ENCODE results near the gene NDUFV2. TPM values are rescaled to one million over a fixed set of nuclear protein-coding genes. Genes with fewer than 3 reads are reported as not detected.
A peak's percentile ranks its signal among the peaks of the same experiment; 100 is the strongest.

Gene NDUFV2
- total RNA-seq, 4 donors from 2014 or later: 251 to 386 (median 277) TPM

DNA sequence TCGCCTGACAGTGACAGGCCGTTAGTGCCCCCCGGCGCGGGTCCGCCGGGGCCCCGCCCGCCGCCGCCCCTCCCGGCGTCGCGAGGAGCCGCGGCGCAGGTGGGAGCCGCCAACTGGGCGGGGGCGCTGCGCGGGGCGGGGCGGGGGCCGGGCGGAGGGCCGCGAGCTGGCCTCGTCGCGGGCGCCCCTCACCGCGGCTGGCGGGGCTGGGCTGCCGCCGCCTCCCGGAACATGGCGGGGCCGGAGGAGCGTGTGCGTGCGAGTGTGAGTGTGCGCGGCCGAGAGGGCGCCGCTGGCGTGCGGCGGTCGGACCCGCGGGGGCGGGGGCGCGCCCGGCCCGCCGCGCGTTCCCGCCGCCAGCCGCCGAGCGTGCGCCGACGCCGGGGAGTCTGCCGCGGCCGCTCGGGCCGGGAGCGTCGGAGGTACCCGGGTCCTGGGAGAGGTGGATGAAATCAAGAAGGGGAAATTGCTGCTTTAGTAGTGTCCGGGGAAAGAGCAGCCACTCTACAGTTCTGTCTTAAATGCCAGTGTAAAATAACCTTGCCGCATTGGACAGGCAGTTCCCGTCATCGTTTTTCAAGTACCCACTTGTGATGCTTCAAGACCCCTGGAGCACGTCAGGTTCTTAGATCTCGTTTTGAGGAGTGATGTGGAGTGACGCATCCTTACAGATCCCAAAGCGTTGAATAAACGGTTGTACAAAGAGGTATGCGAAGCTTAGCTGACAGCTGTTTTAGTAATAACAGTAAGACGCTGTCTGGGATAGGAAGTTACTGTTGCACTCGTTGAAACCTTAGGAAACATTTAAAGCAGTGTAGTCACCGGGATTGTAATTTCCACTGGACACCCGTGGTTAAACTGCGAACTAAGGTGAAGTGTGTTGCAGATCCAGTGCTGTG, 34.9 kb downstream of the NDUFV2 start:
- in situ Hi-C loops (cut with MboI; ENCODE audit: low sequenced_read_pairs in 4 of 4) (loop anchor here in 1 of 4 donors (5.0 kb wide), 1 partner anchor 35 kb away; the partner anchor contains the start of gene NDUFV2), intact Hi-C loops (cut with DNase I; ENCODE audit: low total_unique reads) (loop anchor here (1.0 to 10.0 kb wide), 6 partner anchors 35 to 1903 kb away; partner anchors contain the start of genes LRRC30, MTCL1, NDUFV2 and PTPRM)
- Histone ChIP-seq H3K27me3 (no peaks in the 10 kb centered on the region), H3K4me3 (peak overlapping the region; percentile 73 to 87 (median 84)), H3K27ac (peak overlapping the region; percentile 97 to 98 (median 98)), H3K9me3 (no peaks in the 10 kb centered on the region), H3K4me1 (peaks cover 65 to 71% of the 10 kb centered on the region in 2 donors), H3K36me3 (peaks cover 0 to 19% of the 10 kb centered on the region in 2 donors)
- DNase-seq (peak; percentile 24 to 50), ATAC-seq (peak; percentile 48 to 57)
- TF ChIP-seq CTCF (IDR thresholded peaks at IDR 0.05 in 4 of 5, conservative IDR thresholded peaks at IDR 0.05 in 1 of 5) (no peak), POLR2A (IDR thresholded peaks at IDR 0.05) (peak; percentile 21 to 42)

DNA sequence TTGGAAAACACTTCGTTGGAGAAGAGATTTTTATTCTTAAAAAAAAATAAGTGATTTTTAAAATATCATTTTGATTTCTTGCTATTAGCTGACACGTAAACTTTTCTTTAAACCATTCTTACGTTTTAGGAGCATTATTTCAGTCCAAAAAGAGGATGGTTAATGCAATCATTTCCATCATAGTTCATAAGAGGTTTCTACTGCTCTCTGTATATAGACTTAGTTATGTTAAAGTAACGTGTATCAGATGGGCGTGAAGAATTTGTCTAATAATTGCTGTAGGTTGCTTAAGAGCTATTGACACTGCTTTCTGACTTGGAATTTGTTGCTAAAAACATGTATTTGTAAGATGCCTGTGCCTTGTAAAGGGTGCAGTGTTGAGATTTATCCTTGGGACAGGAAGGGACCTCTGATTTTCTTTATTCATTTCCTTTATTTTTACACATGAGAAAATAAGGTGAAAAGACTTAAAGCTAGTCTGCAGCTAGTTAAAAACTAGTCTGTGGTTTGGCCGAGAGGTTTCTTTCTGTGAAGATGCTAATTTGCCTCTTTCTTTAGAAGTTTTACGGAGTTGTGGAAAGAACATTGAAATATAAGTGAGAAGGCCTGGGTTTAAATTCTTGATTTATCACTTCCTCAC, 37.0 kb downstream of the NDUFV2 start:
- peaks cover 67 to 70% of the 10 kb centered on the region in 2 donors for H3K4me1 ChIP-seq
- ATAC-seq: no peak

GRCh38 chr18:9140381-9140780, 37.9 kb downstream of the NDUFV2 start:
- no peaks in the 10 kb centered on the region for H3K27me3 ChIP-seq
- peaks cover 66 to 70% of the 10 kb centered on the region in 2 donors for H3K4me1 ChIP-seq
- no peaks in the 10 kb centered on the region for H3K9me3 ChIP-seq
- peak overlapping the region in 1 of 4 donors; percentile 68 for H3K4me3 ChIP-seq
- DNase-seq: no peak
- intact Hi-C loops (cut with DNase I; ENCODE audit: low total_unique reads) (no loop called here), in situ Hi-C loops (cut with MboI; ENCODE audit: low sequenced_read_pairs in 4 of 4) (no loop called here)
- H3K27ac ChIP-seq: peak overlapping the region in 3 of 4 donors; percentile 97 to 98 (median 98)
- TF ChIP-seq POLR2A (IDR thresholded peaks at IDR 0.05) (no peak), CTCF (IDR thresholded peaks at IDR 0.05 in 4 of 5, conservative IDR thresholded peaks at IDR 0.05 in 1 of 5) (no peak)
- no peak for ATAC-seq
- no peaks in the 10 kb centered on the region for H3K36me3 ChIP-seq

More for the DNA sequence above, 37.0 kb downstream of the NDUFV2 start:
- no peak for TF ChIP-seq CTCF (IDR thresholded peaks at IDR 0.05 in 4 of 5, conservative IDR thresholded peaks at IDR 0.05 in 1 of 5)
- TF ChIP-seq POLR2A (IDR thresholded peaks at IDR 0.05): no peak
- Histone ChIP-seq H3K4me3 (peak overlapping the region in 3 of 4 donors; percentile 59 to 87 (median 68)), H3K9me3 (no peaks in the 10 kb centered on the region), H3K27me3 (no peaks in the 10 kb centered on the region), H3K36me3 (no peaks in the 10 kb centered on the region), H3K27ac (peak overlapping the region; percentile 97 to 98 (median 98))
- DNase-seq: no peak
- intact Hi-C loops (cut with DNase I; ENCODE audit: low total_unique reads): loop anchor here (5.0 to 10.0 kb wide), 5 partner anchors 147 to 1905 kb away; partner anchors contain the start of genes LRRC30, MTCL1, PTPRM and RAB12
- in situ Hi-C loops (cut with MboI; ENCODE audit: low sequenced_read_pairs in 4 of 4): loop anchor here in 1 of 4 donors (5.0 kb wide), 1 partner anchor 37 kb away; the partner anchor contains the start of gene NDUFV2

GRCh38 chr18:9140984-9141383, 38.5 kb downstream of the NDUFV2 start:
- no peak overlapping the region for H3K4me3 ChIP-seq
- in situ Hi-C loops (cut with MboI; ENCODE audit: low sequenced_read_pairs in 4 of 4): no loop called here
- no peak for DNase-seq
- H3K4me1 ChIP-seq: peaks cover 67 to 70% of the 10 kb centered on the region in 2 donors
- H3K9me3 ChIP-seq: no peaks in the 10 kb centered on the region
- H3K27ac ChIP-seq: peak overlapping the region in 3 of 4 donors; percentile 51 to 98 (median 97)
- no peaks in the 10 kb centered on the region for H3K27me3 ChIP-seq
- intact Hi-C loops (cut with DNase I; ENCODE audit: low total_unique reads): no loop called here
- no peak for ATAC-seq
- TF ChIP-seq POLR2A (IDR thresholded peaks at IDR 0.05) (no peak), CTCF (IDR thresholded peaks at IDR 0.05 in 4 of 5, conservative IDR thresholded peaks at IDR 0.05 in 1 of 5) (no peak)
- no peaks in the 10 kb centered on the region for H3K36me3 ChIP-seq
